Activated CD4-positive, alpha-beta T cell treated with anti-CD3 and anti-CD28 coated beads for 36 hours (primary cell): ENCODE data around the gene SERPINC1. TPM values are rescaled to one million over a fixed set of nuclear protein-coding genes. Genes with fewer than 3 reads are reported as not detected.
"Not testable (repeated sequence)": the region's sequence is repeated elsewhere in the genome, so short reads cannot be mapped to it uniquely, and the experiment has no call there.

ENCODE experiments used
- ATAC-seq: fragments of 200-7000 bp; cut with Tn5 transposase; one replicate; pipeline ENCODE4 v1.10.0; 2021; ENCODE audit warnings: mild to moderate bottlenecking, moderate library complexity
- CTCF ChIA-PET: fragments of 350-600 bp; sonication (Branson Sonifier 250); formaldehyde crosslinking; loops from one replicate; lab custom pipeline; 2021; ENCODE audit warnings: antibody characterized with exemption; lab: Charles Lee
- POLR2A ChIA-PET: fragments of 350-600 bp; sonication (Branson Sonifier 250); formaldehyde crosslinking; loops from one replicate; lab custom pipeline; 2021; ENCODE audit warnings: antibody characterized with exemption, inconsistent platforms; lab: Charles Lee
- DNase-seq: peaks from one replicate; pipeline ENCODE4 v3.0.0-alpha.2; 2020
- H3K27ac Mint-ChIP-seq: one replicate; pipeline ENCODE4 v1.8.0; 2021; ENCODE audit warnings: mixed read lengths
- H3K27me3 Mint-ChIP-seq: one replicate; pipeline ENCODE4 v1.8.0; 2021; ENCODE audit warnings: mixed read lengths
- H3K36me3 Mint-ChIP-seq: one replicate; pipeline ENCODE4 v1.8.0; 2021; ENCODE audit warnings: low read depth, mixed read lengths
- H3K4me1 Mint-ChIP-seq: one replicate; pipeline ENCODE4 v1.8.0; 2021; ENCODE audit warnings: mixed read lengths
- H3K4me3 Mint-ChIP-seq: one replicate; pipeline ENCODE4 v1.8.0; 2021; ENCODE audit warnings: mild to moderate bottlenecking, moderate library complexity, mixed read lengths
- H3K9me3 Mint-ChIP-seq: one replicate; pipeline ENCODE4 v1.8.0; 2021; ENCODE audit warnings: low read depth, mixed read lengths
- intact Hi-C, 2 experiments: fragments of 100-400 bp; cut with DNase I in 1 of 2; cut with micrococcal nuclease in 1 of 2; formaldehyde crosslinking; loops; one replicate each; pipeline versions ENCODE4 v1.14.2 to v1.15.1; 2022 to 2024; cut with DNase I, micrococcal nuclease
- total RNA-seq, 2 experiments: library from RNA; stranded (reverse); gene quantifications; one replicate each; pipeline ENCODE4 v1.2.3, GENCODE V29; 2021

SERPINC1 gene
- total RNA-seq, 2 experiments from 2014 or later, result 0.25 TPM; not detected in 1

DNA sequence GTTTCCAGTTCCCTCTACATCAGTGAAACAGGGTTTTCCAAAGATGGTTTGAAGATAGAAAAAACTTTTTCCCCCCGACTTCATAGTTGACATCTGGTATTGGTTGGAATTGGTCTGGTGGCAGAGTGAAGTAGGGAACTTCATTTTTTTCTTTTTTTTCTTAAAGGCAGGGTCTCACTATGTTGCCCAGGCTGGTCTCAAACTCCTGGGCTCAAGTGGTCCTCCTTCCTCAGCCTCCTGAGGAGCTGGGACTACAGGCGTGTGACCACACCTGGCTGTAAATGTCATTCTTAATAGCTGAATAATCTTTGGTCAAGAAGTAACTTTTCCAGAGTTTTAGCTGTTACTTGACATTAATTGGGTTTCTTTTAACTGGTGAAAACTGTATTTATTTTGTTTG lies 27.2 kb downstream of the SERPINC1 start:
- Mint-ChIP-seq H3K27ac (no peak overlapping the region), H3K4me3 (no peak overlapping the region), H3K4me1 (peaks cover 22% of the 10 kb centered on the region), H3K36me3 (peaks cover 48% of the 10 kb centered on the region), H3K27me3 (no peaks in the 10 kb centered on the region), H3K9me3 (no peaks in the 10 kb centered on the region)
- DNase-seq, result no peak
- no peak for ATAC-seq
- intact Hi-C loops, result no loop called here
- CTCF ChIA-PET, result interaction anchor here (0.7 to 1.0 kb wide), 2 partner anchors 63 to 1963 kb away, joined by 3 read pairs; no protein-coding TSS in a partner anchor
- POLR2A ChIA-PET, result interaction anchor here (0.6 kb wide), 1 partner anchor 132 kb away, joined by 6 read pairs; the partner anchor contains the start of gene RC3H1

- Mint-ChIP-seq H3K27me3 (no peaks in the 10 kb centered on the region), H3K4me3 (no peak overlapping the region), H3K27ac (no peak overlapping the region), H3K4me1 (peaks cover 22% of the 10 kb centered on the region), H3K36me3 (peaks cover 44% of the 10 kb centered on the region), H3K9me3 (no peaks in the 10 kb centered on the region)
- DNase-seq (no peak), ATAC-seq (no peak)
- ChIA-PET POLR2A (interaction anchor here (1.2 kb wide), 1 partner anchor 265 kb away, joined by 3 read pairs; no protein-coding TSS in a partner anchor), CTCF (interaction anchor here (0.6 to 1.1 kb wide), 4 partner anchors 10 to 329 kb away, joined by 3 to 4 read pairs (median 3); no protein-coding TSS in a partner anchor)
- intact Hi-C loops, result no loop called here
These were observed 28.4 kb downstream of the SERPINC1 start for GRCh38 chr1:173888749-173889148.

- CTCF ChIA-PET, result interaction anchor here (0.7 to 1.1 kb wide), 3 partner anchors 18 to 466 kb away, joined by 3 read pairs; no protein-coding TSS in a partner anchor
- intact Hi-C loops, result no loop called here
- Mint-ChIP-seq H3K9me3 (no peaks in the 10 kb centered on the region), H3K4me3 (no peak overlapping the region), H3K4me1 (peaks cover 22% of the 10 kb centered on the region), H3K27ac (peak overlapping the region; percentile 33), H3K27me3 (no peaks in the 10 kb centered on the region), H3K36me3 (peaks cover 41% of the 10 kb centered on the region)
- DNase-seq (no peak), ATAC-seq (peak; percentile 82)
- POLR2A ChIA-PET, result interaction anchor here (1.2 kb wide), 1 partner anchor 19 kb away, joined by 6 read pairs; the partner anchor contains the start of gene ZBTB37
These were observed 29.5 kb downstream of the SERPINC1 start for GRCh38 chr1:173887627-173888026.

DNA sequence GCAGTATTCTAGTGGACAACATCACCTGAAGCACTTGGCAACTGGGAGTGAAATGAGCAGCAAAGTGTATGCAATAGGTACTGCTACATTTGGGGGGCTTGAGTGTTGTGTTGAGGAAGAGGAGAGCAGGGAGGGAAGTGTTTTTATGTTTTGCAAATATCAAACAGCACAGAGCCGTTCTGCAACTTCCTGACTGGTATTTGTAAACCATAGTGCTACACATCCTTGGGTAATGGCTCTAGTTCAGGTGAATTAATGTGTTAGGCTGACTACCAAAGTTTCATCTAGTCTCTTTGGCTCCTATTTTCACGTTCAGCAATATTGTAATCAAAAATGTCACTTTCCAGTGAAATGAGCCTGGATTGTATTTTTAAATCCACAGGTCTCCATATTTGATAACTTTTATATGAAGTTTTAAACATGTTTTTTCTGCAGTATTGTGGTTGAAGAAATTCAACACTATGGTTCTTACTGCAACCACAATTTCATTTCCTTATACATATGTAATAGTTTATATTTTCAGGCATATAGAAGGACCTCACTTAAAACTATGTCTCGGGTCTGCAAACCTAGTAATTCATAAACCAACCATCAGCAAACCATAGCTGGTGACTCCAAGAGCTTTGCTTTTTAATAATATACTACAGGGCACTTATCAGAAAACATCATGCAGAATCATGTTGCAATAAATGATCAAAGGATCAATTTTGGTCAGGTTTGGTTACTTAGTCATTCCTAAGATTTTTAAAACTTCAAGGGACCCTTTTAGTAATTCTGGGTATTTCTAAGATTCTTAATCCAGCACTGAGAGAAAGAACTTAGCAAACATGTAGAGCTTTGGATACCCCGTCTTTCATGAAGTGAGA lies 30.1 kb downstream of the SERPINC1 start:
- DNase-seq (no peak), ATAC-seq (peak; percentile 39)
- CTCF ChIA-PET, result interaction anchor here (0.7 to 1.0 kb wide), 2 partner anchors 18 to 466 kb away, joined by 3 read pairs; no protein-coding TSS in a partner anchor
- intact Hi-C loops, result no loop called here
- Mint-ChIP-seq H3K27me3 (no peaks in the 10 kb centered on the region), H3K27ac (peak overlapping the region; percentile 33), H3K4me1 (peaks cover 22% of the 10 kb centered on the region), H3K4me3 (no peak overlapping the region), H3K9me3 (no peaks in the 10 kb centered on the region), H3K36me3 (peaks cover 41% of the 10 kb centered on the region)
- POLR2A ChIA-PET, result interaction anchor here (1.2 kb wide), 1 partner anchor 19 kb away, joined by 6 read pairs; the partner anchor contains the start of gene ZBTB37

DNA sequence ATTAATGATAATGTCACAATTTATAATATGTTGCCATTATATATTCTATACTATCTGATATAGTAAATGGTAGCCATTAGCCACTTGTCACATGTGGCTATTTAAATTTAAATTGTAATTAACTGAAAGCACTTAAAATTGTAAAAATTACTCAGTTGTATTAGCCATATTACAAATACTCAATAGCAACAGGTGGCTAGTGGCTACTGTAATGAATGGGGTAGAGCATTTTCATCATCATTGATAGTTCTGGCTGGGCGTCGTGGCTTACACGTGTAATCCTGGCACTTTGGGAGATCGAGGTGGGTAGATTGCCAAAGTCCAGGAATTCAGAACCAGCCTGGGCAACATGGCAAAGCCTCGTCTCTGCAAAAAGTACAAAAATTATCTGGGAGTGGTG lies 32.4 kb downstream of the SERPINC1 start:
- intact Hi-C loops, result no loop called here
- no peak for DNase-seq
- Mint-ChIP-seq H3K27ac (no peak overlapping the region), H3K9me3 (no peaks in the 10 kb centered on the region), H3K36me3 (peaks cover 34% of the 10 kb centered on the region), H3K27me3 (no peaks in the 10 kb centered on the region), H3K4me1 (peaks cover 19% of the 10 kb centered on the region), H3K4me3 (no peak overlapping the region)
- no peak for ATAC-seq
- ChIA-PET POLR2A (no interaction called here), CTCF (no interaction called here)

DNA sequence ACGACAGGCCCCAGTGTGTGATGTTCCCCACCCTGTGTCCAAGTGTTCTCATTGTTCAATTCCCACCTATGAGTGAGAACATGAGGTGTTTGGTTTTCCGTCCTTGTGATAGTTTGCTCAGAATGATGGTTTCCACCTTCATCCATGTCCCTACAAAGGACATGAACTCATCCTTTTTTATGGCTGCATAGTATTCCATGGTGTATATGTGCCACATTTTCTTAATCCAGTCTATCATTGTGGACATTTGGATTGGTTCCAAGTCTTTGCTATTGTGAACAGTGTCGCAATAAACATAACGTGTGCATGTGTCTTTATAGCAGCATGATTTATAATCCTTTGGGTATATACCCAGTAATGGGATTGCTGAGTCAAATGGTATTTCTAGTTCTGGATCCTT lies 36.0 kb downstream of the SERPINC1 start:
- DNase-seq, intact Hi-C loops, H3K9me3 Mint-ChIP-seq, H3K4me1 Mint-ChIP-seq, H3K27ac Mint-ChIP-seq, H3K27me3 Mint-ChIP-seq, CTCF ChIA-PET, H3K4me3 Mint-ChIP-seq, ATAC-seq, POLR2A ChIA-PET: not testable (repeated sequence)
- peaks cover 34% of the 10 kb centered on the region for H3K36me3 Mint-ChIP-seq

- DNase-seq, result no peak
- Mint-ChIP-seq H3K27me3 (no peaks in the 10 kb centered on the region), H3K9me3 (no peaks in the 10 kb centered on the region), H3K27ac (no peak overlapping the region), H3K4me1 (peaks cover 4% of the 10 kb centered on the region), H3K4me3 (no peak overlapping the region), H3K36me3 (peaks cover 34% of the 10 kb centered on the region)
- CTCF ChIA-PET, result no interaction called here
- POLR2A ChIA-PET, result no interaction called here
- intact Hi-C loops, result loop anchor here in 1 of 2 experiments (10.0 kb wide), 1 partner anchor 337 kb away; no protein-coding TSS in a partner anchor
- ATAC-seq, result no peak
These were observed 38.9 kb downstream of the SERPINC1 start for GRCh38 chr1:173878251-173878650.

DNA sequence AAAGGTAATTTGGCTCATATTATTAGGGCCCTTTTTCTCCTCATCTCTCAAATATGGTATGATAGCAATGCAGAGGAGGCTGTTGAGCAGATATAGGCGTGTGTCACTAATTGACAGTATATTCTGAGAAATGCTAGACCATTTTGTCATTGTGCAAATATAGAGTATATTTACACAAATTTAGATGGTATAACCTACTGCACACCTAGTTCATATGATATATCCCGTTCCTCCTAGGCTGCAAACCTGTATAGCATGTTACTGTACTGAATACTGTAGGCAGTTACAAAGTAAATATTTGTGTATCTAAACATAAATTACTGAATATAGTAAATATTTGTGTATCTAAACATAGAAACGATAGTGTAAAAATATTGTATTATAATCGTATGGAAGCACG lies 40.4 kb downstream of the SERPINC1 start:
- H3K27ac Mint-ChIP-seq, result no peak overlapping the region
- intact Hi-C loops, result loop anchor here in 1 of 2 experiments (10.0 kb wide), 1 partner anchor 338 kb away; no protein-coding TSS in a partner anchor
- POLR2A ChIA-PET, result interaction anchor here (0.6 kb wide), 2 partner anchors 18 to 122 kb away, joined by 3 read pairs; no protein-coding TSS in a partner anchor

DNA sequence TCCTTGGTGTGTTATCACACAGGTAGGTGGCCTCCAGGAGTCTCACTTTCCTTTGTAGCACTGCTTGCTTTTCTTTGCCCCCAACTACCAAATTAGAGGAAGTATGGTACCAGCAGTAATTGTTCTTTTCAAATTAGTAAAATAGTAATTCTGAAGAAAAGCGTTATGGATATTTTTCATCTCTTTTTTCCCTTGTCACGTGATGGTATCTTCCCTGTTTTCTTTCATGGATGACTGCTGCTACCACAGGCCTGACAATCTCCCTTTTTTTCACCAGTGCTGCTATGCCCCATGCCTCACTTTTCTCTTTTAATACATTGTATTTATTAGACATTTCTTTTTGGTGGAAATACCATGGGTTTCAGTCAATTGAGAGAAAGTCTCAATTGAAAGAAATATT lies 45.6 kb downstream of the SERPINC1 start:
- H3K4me3 Mint-ChIP-seq, result no peak overlapping the region
- CTCF ChIA-PET, result no interaction called here
- intact Hi-C loops, result loop anchor here (2.0 to 10.0 kb wide), 2 partner anchors 343 to 345 kb away; no protein-coding TSS in a partner anchor
- no peak for DNase-seq
- POLR2A ChIA-PET, result no interaction called here
- ATAC-seq, result no peak
- peaks cover 44% of the 10 kb centered on the region for H3K36me3 Mint-ChIP-seq
- H3K4me1 Mint-ChIP-seq, result peaks cover 41% of the 10 kb centered on the region
- no peaks in the 10 kb centered on the region for H3K27me3 Mint-ChIP-seq
- H3K9me3 Mint-ChIP-seq, result no peaks in the 10 kb centered on the region
- H3K27ac Mint-ChIP-seq, result peak overlapping the region; percentile 86

More for the DNA sequence above, 40.4 kb downstream of the SERPINC1 start:
- H3K4me3 Mint-ChIP-seq, result no peak overlapping the region
- CTCF ChIA-PET, result interaction anchor here (1.4 kb wide), 1 partner anchor 25 kb away, joined by 3 read pairs; no protein-coding TSS in a partner anchor
- no peak for ATAC-seq
- no peaks in the 10 kb centered on the region for H3K9me3 Mint-ChIP-seq
- H3K36me3 Mint-ChIP-seq, result peaks cover 39% of the 10 kb centered on the region
- H3K27me3 Mint-ChIP-seq, result no peaks in the 10 kb centered on the region
- H3K4me1 Mint-ChIP-seq, result peaks cover 11% of the 10 kb centered on the region
- DNase-seq, result no peak

DNA sequence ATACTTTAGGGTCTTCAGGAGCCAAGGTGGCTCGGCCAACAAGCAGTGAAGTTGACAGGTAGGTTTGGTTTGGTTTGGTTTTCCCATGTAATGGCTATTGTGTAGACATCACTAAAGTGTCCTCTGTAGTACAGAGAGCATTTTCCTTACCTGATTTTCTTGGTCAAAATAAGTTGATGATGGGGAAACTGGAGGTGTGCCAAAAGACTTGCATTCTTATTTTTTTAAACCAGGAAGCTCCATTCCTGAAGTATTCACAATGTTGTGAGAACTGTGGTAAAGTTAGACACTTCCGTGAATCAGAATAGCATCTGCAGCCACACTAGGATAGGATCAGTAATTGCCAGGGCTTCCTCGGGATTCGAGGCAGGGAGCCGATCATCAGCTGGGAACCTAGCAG lies 46.0 kb downstream of the SERPINC1 start:
- H3K9me3 Mint-ChIP-seq, result no peaks in the 10 kb centered on the region
- no peaks in the 10 kb centered on the region for H3K27me3 Mint-ChIP-seq
- peaks cover 47% of the 10 kb centered on the region for H3K36me3 Mint-ChIP-seq
- intact Hi-C loops, result loop anchor here (2.0 to 10.0 kb wide), 2 partner anchors 344 to 346 kb away; no protein-coding TSS in a partner anchor
- peak overlapping the region; percentile 86 for H3K27ac Mint-ChIP-seq
- ATAC-seq (no peak), DNase-seq (no peak)
- ChIA-PET POLR2A (no interaction called here), CTCF (no interaction called here)
- peaks cover 41% of the 10 kb centered on the region for H3K4me1 Mint-ChIP-seq
- peak overlapping the region; percentile 91 for H3K4me3 Mint-ChIP-seq
